Measurements from ENCODE around the gene MYPN.

- TF ChIP-seq, protein P1, sequence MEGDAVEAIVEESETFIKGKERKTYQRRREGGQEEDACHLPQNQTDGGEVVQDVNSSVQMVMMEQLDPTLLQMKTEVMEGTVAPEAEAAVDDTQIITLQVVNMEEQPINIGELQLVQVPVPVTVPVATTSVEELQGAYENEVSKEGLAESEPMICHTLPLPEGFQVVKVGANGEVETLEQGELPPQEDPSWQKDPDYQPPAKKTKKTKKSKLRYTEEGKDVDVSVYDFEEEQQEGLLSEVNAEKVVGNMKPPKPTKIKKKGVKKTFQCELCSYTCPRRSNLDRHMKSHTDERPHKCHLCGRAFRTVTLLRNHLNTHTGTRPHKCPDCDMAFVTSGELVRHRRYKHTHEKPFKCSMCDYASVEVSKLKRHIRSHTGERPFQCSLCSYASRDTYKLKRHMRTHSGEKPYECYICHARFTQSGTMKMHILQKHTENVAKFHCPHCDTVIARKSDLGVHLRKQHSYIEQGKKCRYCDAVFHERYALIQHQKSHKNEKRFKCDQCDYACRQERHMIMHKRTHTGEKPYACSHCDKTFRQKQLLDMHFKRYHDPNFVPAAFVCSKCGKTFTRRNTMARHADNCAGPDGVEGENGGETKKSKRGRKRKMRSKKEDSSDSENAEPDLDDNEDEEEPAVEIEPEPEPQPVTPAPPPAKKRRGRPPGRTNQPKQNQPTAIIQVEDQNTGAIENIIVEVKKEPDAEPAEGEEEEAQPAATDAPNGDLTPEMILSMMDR (tag by site-specific recombination; IDR thresholded peaks at IDR 0.05), result no peak
- no peak for TF ChIP-seq SCRT1 (tag by site-specific recombination; IDR thresholded peaks at IDR 0.05; ENCODE audit: borderline replicate concordance)
- no peak for TF ChIP-seq PBX3 (CRISPR knock-in tag; IDR thresholded peaks at IDR 0.05)
- no peak for TF ChIP-seq ZNF707 (tag by site-specific recombination; IDR thresholded peaks at IDR 0.05)
- no peak for TF ChIP-seq MYNN (tag by site-specific recombination; IDR thresholded peaks at IDR 0.05; ENCODE audit: borderline replicate concordance)
- TF ChIP-seq ZNF10 (tag by site-specific recombination; IDR thresholded peaks at IDR 0.05), result no peak
- TF ChIP-seq ZNF132 (tag by site-specific recombination; IDR thresholded peaks at IDR 0.05; ENCODE audit: borderline replicate concordance), result no peak
- TF ChIP-seq ZNF404 (tag by site-specific recombination; IDR thresholded peaks at IDR 0.05), result no peak
- no peak for TF ChIP-seq ZNF768 (tag by site-specific recombination; IDR thresholded peaks at IDR 0.05)
- no peak for TF ChIP-seq ZNF248 (tag by site-specific recombination; IDR thresholded peaks at IDR 0.05)
- no peak for TF ChIP-seq YY1 (tag by site-specific recombination; IDR thresholded peaks at IDR 0.05)
- no peak for TF ChIP-seq ZNF133 (tag by site-specific recombination; IDR thresholded peaks at IDR 0.05)
- TF ChIP-seq ZBTB6 (tag by site-specific recombination; IDR thresholded peaks at IDR 0.05), result no peak
Measured at GRCh38 chr10:68067029-68067428, 42.3 kb upstream of the MYPN start.
